K562 (cell line): ENCODE data around the gene SMAD5. TPM values are rescaled to one million over a fixed set of nuclear protein-coding genes. Genes with fewer than 3 reads are reported as not detected.

Source experiments
- DIDO1 ChIP-seq: fragments of 450-650 bp; IDR thresholded peaks from 2 replicates; pipeline ENCODE4 v1.6.1; 2016; ENCODE audit warnings: low read depth, missing biosample characterization, missing genetic modification characterization
- EGR1 ChIP-seq: fragments of 450-650 bp; conservative IDR thresholded peaks from 2 replicates; pipeline ENCODE4 v1.6.1; 2017; ENCODE audit warnings: mild to moderate bottlenecking
- HNRNPK ChIP-seq: fragments of 200-400 bp; formaldehyde crosslinking; IDR thresholded peaks from one replicate; pipeline ENCODE4 v1.6.1; 2018; ENCODE audit warnings: mild to moderate bottlenecking, low read depth, low read length; ENCODE audit not compliant: poor library complexity, severe bottlenecking
- NCOA6 ChIP-seq: fragments of 450-650 bp; IDR thresholded peaks from 2 replicates; pipeline ENCODE4 v1.6.1; 2017; ENCODE audit warnings: mild to moderate bottlenecking
- NFIC ChIP-seq: fragments of 450-650 bp; IDR thresholded peaks from 2 replicates; pipeline ENCODE4 v1.6.1; 2017; ENCODE audit warnings: mild to moderate bottlenecking, inconsistent platforms
- POLR2AphosphoS2 ChIP-seq: IDR thresholded peaks from 2 replicates; pipeline ENCODE4 v1.6.1; 2012; ENCODE audit warnings: low read length, improper control_type of control experiment
- PRPF4 ChIP-seq: fragments of 200-400 bp; formaldehyde crosslinking; IDR thresholded peaks from one replicate; pipeline ENCODE4 v1.6.1; 2017; ENCODE audit warnings: low read length, low read depth, mild to moderate bottlenecking; ENCODE audit not compliant: insufficient read depth, poor library complexity, severe bottlenecking
- PTBP1 ChIP-seq: fragments of 200-400 bp; formaldehyde crosslinking; IDR thresholded peaks from 2 replicates; pipeline ENCODE4 v1.6.1; 2017; ENCODE audit warnings: low read depth, low read length
- SP2 ChIP-seq: IDR thresholded peaks from 2 replicates; pipeline ENCODE4 v1.6.1; 2011; ENCODE audit warnings: mild to moderate bottlenecking, low read depth, low read length, moderate library complexity; ENCODE audit not compliant: poor library complexity, severe bottlenecking; ENCODE audit errors: extremely low read depth
- TEAD1 ChIP-seq, 2 experiments: fragments of 450-650 bp in 1 of 2; sonication (generic) in 1 of 2; formaldehyde crosslinking; IDR thresholded peaks; 2 replicates each; pipeline versions ENCODE4 v1.4.0 to v1.8.0; 2020 to 2022; ENCODE audit warnings: mild to moderate bottlenecking in 2 of 2, missing genetic modification reagents in 1 of 2
- ZNF263 ChIP-seq: sonication (generic); formaldehyde crosslinking; IDR thresholded peaks from 2 replicates; pipeline ENCODE4 v1.8.0; 2022; ENCODE audit warnings: mild to moderate bottlenecking, missing genetic modification reagents, borderline replicate concordance
- ZNF3 ChIP-seq: fragments of 250-450 bp; sonication (Bioruptor Pico); IDR thresholded peaks from 2 replicates; pipeline ENCODE4 v1.5.0; 2021; ENCODE audit warnings: mild to moderate bottlenecking, moderate library complexity
- polyA plus RNA-seq, 8 experiments: library from polyadenylated mRNA; depleted of rRNA in 4 of 8; stranded (reverse) in 5 of 8; unstranded in 3 of 8; fragments of >200 nt; fragmentation: Nextera tagmentation in 2 of 8; fragmentation: Illumina TruSeq in 1 of 8; extraction: Ambion mirVana in 2 of 8; extraction: Trizol in 1 of 8; gene quantifications; 2 replicates each; pipeline versions ENCODE4 v1.2.1 to v1.2.3, GENCODE V29; 2011 to 2014; ENCODE audit warnings: inconsistent platforms in 1 of 8, missing spikeins in 1 of 8
- total RNA-seq, 7 experiments: library from RNA; depleted of rRNA in 6 of 7; stranded (reverse); fragments of >200 nt in 6 of 7; fragmentation: Illumina TruSeq in 2 of 7; extraction: Trizol in 2 of 7; gene quantifications; 2 replicates each; pipeline versions ENCODE4 v1.2.1 to v1.2.3, GENCODE V29; 2011 to 2021; ENCODE audit warnings: low replicate concordance in 1 of 7
- TF ChIP-seq, protein P1 (sequence below): sonication (generic); formaldehyde crosslinking; IDR thresholded peaks from 2 replicates; pipeline ENCODE4 v1.8.0; 2022; ENCODE audit warnings: mild to moderate bottlenecking, missing genetic modification reagents
- TF ChIP-seq, protein P2 (sequence below), 2 experiments: fragments of 450-650 bp; formaldehyde crosslinking in 1 of 2; IDR thresholded peaks; 2 replicates each; pipeline versions ENCODE4 v1.4.0 to v1.6.1; 2014 to 2020; ENCODE audit warnings: mild to moderate bottlenecking in 2 of 2, borderline replicate concordance in 1 of 2, low read depth in 1 of 2

SMAD5 gene
- total and polyA plus RNA-seq, 9 of the 15 experiments (the other 6 are each of a cell fraction or from before 2014, with no cell fraction given): 12.4 to 53.9 (median 20.3) TPM

DNA sequence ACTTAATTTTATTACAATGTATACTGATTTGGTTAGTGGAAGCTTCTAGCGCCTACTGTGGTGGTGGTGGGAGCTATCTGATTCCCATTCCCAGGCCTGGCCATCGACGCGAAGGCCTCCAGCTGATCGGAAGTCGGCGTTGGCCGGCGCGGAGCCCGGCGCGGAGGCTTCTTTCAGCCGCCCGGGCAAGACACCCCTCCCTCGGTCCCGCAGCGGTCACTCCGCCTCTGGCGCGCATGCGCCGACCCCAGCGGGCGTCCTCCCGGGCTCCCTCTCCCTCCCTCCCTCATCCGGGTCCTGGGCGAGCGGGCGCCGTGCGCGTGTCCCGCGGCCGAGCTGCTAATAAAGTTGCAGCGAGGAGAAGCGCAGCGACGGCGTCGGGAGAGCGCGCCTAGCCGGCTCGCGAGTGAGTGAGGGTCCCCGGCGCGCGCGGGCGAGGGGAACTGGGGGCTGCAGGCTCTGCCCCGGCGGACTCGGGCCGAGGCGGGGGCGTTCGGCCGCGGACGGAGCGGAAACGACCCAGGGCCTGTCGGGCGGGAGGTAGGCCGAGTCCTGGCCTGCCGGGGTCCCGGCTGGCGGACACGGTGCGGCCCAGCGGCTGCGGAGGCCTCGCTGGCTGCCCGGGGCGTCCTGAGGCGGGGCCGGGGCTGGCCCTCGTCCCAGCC lies at the start of gene SMAD5 (continued):
- TF ChIP-seq, protein P1, sequence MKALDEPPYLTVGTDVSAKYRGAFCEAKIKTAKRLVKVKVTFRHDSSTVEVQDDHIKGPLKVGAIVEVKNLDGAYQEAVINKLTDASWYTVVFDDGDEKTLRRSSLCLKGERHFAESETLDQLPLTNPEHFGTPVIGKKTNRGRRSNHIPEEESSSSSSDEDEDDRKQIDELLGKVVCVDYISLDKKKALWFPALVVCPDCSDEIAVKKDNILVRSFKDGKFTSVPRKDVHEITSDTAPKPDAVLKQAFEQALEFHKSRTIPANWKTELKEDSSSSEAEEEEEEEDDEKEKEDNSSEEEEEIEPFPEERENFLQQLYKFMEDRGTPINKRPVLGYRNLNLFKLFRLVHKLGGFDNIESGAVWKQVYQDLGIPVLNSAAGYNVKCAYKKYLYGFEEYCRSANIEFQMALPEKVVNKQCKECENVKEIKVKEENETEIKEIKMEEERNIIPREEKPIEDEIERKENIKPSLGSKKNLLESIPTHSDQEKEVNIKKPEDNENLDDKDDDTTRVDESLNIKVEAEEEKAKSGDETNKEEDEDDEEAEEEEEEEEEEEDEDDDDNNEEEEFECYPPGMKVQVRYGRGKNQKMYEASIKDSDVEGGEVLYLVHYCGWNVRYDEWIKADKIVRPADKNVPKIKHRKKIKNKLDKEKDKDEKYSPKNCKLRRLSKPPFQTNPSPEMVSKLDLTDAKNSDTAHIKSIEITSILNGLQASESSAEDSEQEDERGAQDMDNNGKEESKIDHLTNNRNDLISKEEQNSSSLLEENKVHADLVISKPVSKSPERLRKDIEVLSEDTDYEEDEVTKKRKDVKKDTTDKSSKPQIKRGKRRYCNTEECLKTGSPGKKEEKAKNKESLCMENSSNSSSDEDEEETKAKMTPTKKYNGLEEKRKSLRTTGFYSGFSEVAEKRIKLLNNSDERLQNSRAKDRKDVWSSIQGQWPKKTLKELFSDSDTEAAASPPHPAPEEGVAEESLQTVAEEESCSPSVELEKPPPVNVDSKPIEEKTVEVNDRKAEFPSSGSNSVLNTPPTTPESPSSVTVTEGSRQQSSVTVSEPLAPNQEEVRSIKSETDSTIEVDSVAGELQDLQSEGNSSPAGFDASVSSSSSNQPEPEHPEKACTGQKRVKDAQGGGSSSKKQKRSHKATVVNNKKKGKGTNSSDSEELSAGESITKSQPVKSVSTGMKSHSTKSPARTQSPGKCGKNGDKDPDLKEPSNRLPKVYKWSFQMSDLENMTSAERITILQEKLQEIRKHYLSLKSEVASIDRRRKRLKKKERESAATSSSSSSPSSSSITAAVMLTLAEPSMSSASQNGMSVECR: peak; percentile 87
- TF ChIP-seq POLR2AphosphoS2: no peak
- TF ChIP-seq PTBP1: no peak
- TF ChIP-seq ZNF3: no peak
- TF ChIP-seq SP2: no peak
- peak; percentile 74; the same call in 1 of the 2 replicates for TF ChIP-seq DIDO1 (tag)
- TF ChIP-seq PRPF4: peak; percentile 61
- peak; percentile 54 for TF ChIP-seq EGR1
- peak; percentile 47; the same call in 1 of the 2 replicates for TF ChIP-seq ZNF263
- no peak for TF ChIP-seq HNRNPK
- TF ChIP-seq NCOA6: peak; percentile 65; the same call in 1 of the 2 replicates
- peak; percentile 28; the same call in 1 of the 2 replicates for TF ChIP-seq NFIC
- TF ChIP-seq TEAD1 (CRISPR knock-in tag; IDR thresholded peaks at IDR 0.05): peak; percentile 18 to 78; a peak in 1 of 4 replicates
- TF ChIP-seq, protein P2, sequence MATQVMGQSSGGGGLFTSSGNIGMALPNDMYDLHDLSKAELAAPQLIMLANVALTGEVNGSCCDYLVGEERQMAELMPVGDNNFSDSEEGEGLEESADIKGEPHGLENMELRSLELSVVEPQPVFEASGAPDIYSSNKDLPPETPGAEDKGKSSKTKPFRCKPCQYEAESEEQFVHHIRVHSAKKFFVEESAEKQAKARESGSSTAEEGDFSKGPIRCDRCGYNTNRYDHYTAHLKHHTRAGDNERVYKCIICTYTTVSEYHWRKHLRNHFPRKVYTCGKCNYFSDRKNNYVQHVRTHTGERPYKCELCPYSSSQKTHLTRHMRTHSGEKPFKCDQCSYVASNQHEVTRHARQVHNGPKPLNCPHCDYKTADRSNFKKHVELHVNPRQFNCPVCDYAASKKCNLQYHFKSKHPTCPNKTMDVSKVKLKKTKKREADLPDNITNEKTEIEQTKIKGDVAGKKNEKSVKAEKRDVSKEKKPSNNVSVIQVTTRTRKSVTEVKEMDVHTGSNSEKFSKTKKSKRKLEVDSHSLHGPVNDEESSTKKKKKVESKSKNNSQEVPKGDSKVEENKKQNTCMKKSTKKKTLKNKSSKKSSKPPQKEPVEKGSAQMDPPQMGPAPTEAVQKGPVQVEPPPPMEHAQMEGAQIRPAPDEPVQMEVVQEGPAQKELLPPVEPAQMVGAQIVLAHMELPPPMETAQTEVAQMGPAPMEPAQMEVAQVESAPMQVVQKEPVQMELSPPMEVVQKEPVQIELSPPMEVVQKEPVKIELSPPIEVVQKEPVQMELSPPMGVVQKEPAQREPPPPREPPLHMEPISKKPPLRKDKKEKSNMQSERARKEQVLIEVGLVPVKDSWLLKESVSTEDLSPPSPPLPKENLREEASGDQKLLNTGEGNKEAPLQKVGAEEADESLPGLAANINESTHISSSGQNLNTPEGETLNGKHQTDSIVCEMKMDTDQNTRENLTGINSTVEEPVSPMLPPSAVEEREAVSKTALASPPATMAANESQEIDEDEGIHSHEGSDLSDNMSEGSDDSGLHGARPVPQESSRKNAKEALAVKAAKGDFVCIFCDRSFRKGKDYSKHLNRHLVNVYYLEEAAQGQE (IDR thresholded peaks at IDR 0.05; ENCODE audit: borderline replicate concordance): no peak
- TF ChIP-seq, protein P2 (CRISPR knock-in tag; IDR thresholded peaks at IDR 0.05; ENCODE audit: low read depth): peak; percentile 54; the same call in 1 of the 2 replicates
